B cell (primary cell): ENCODE results near the gene CD274. TPM values are rescaled to one million over a fixed set of nuclear protein-coding genes. Genes with fewer than 3 reads are reported as not detected.

Source experiments
- ATAC-seq: fragments of 200-7000 bp; cut with Tn5 transposase; one replicate; pipeline ENCODE4 v1.10.0; 2021; ENCODE audit warnings: low read depth, mild to moderate bottlenecking, moderate number of reproducible peaks, moderate library complexity
- CTCF ChIA-PET: fragments of 350-600 bp; sonication (Branson Sonifier 250); formaldehyde crosslinking; loops from one replicate; lab custom pipeline; 2021; ENCODE audit warnings: antibody characterized with exemption, inconsistent platforms; lab: Charles Lee
- POLR2A ChIA-PET: fragments of 350-600 bp; sonication (Branson Sonifier 250); formaldehyde crosslinking; loops from one replicate; lab custom pipeline; 2021; ENCODE audit warnings: antibody characterized with exemption; lab: Charles Lee
- DNase-seq: peaks from one replicate; pipeline ENCODE4 v3.0.0; 2013
- H2AFZ ChIP-seq: 2 replicates; pipeline ENCODE4 v1.6.1; 2012; ENCODE audit warnings: mild to moderate bottlenecking, low read depth, low read length; ENCODE audit not compliant: insufficient read depth, poor library complexity, severe bottlenecking
- H3K27ac ChIP-seq, 2 donors: 1 replicate in 1 of 2; 2 replicates in 1 of 2; pipeline ENCODE4 v1.5.1; 2012 to 2013; ENCODE audit warnings: low read length in 2 of 2, mild to moderate bottlenecking in 2 of 2, moderate library complexity in 1 of 2
- H3K27me3 ChIP-seq, 4 experiments: fragments of 200-600 bp in 1 of 4; sonication (generic) in 1 of 4; replicated peaks in 1 of 4; 1 replicate in 2 of 4; 2 replicates in 2 of 4; pipeline versions ENCODE4 v1.6.1 to v1.7.0; 2013 to 2016; ENCODE audit warnings: low read length in 3 of 4, mild to moderate bottlenecking in 2 of 4, mixed read lengths in 1 of 4, moderate library complexity in 1 of 4; ENCODE audit not compliant: insufficient read depth in 4 of 4, control insufficient read depth in 3 of 4; ENCODE audit errors: control extremely low read depth in 1 of 4
- H3K36me3 ChIP-seq, 2 experiments: replicated peaks in 1 of 2; 1 replicate in 1 of 2; 2 replicates in 1 of 2; pipeline versions ENCODE4 v1.6.1 to v1.7.1; 2013; ENCODE audit warnings: low read length in 1 of 2; ENCODE audit not compliant: insufficient read depth in 2 of 2, control insufficient read depth in 1 of 2; ENCODE audit errors: control extremely low read depth in 1 of 2, extremely low read depth in 1 of 2
- H3K4me1 ChIP-seq, 2 donors: fragments of 200-600 bp in 1 of 2; sonication (generic) in 1 of 2; 1 replicate in 1 of 2; 2 replicates in 1 of 2; pipeline versions ENCODE4 v1.5.1 to v1.6.1; 2013 to 2017; ENCODE audit warnings: low read length in 2 of 2; ENCODE audit not compliant: control insufficient read depth in 2 of 2, insufficient read depth in 2 of 2
- H3K4me2 ChIP-seq: replicated peaks from 2 replicates; pipeline ENCODE3; 2012; ENCODE audit warnings: mild to moderate bottlenecking, low read depth, low read length; ENCODE audit not compliant: poor library complexity, severe bottlenecking
- H3K4me3 ChIP-seq, 5 experiments: fragments of 200-600 bp in 1 of 5; sonication (generic) in 1 of 5; 1 replicate in 3 of 5; 2 replicates in 2 of 5; pipeline versions ENCODE4 v1.5.1 to v1.7.0; 2011 to 2016; ENCODE audit warnings: low read length in 4 of 5, mild to moderate bottlenecking in 4 of 5, low read depth in 2 of 5, control low read depth in 1 of 5, moderate library complexity in 1 of 5; ENCODE audit not compliant: insufficient read depth in 1 of 5; ENCODE audit errors: control extremely low read depth in 1 of 5, extremely low read depth in 1 of 5
- H3K79me2 ChIP-seq: fragments of 200-600 bp; sonication (generic); one replicate; pipeline ENCODE4 v1.6.0; 2016; ENCODE audit warnings: low read length; ENCODE audit not compliant: control insufficient read depth, insufficient read depth
- H3K9ac ChIP-seq: fragments of 200-600 bp; sonication (generic); 2 replicates; pipeline ENCODE4 v1.6.1; 2017; ENCODE audit warnings: mild to moderate bottlenecking, low read length, moderate library complexity
- H3K9me3 ChIP-seq, 3 donors: one replicate each; pipeline versions ENCODE4 v1.6.1 to v1.7.1; 2013; ENCODE audit warnings: low read length in 2 of 3; ENCODE audit not compliant: control insufficient read depth in 2 of 3, insufficient read depth in 1 of 3; ENCODE audit errors: control extremely low read depth in 1 of 3
- H4K20me1 ChIP-seq: 2 replicates; pipeline ENCODE4 v1.6.0; 2012; ENCODE audit warnings: mild to moderate bottlenecking, low read length; ENCODE audit not compliant: insufficient read depth, control insufficient read depth, poor library complexity, severe bottlenecking
- H3K27ac Mint-ChIP-seq: one replicate; pipeline ENCODE4 v1.8.0; 2021; ENCODE audit warnings: mixed read lengths
- H3K27me3 Mint-ChIP-seq: one replicate; pipeline ENCODE4 v1.8.0; 2021; ENCODE audit warnings: mixed read lengths
- H3K4me1 Mint-ChIP-seq: one replicate; pipeline ENCODE4 v1.8.0; 2021; ENCODE audit warnings: mixed read lengths
- H3K4me3 Mint-ChIP-seq: one replicate; pipeline ENCODE4 v1.8.0; 2021; ENCODE audit warnings: mixed read lengths
- H3K9me3 Mint-ChIP-seq: one replicate; pipeline ENCODE4 v1.8.0; 2022; ENCODE audit warnings: mixed read lengths; ENCODE audit not compliant: insufficient read depth
- EZH2 ChIP-seq: IDR thresholded peaks from 2 replicates; pipeline ENCODE4 v1.6.1; 2012; ENCODE audit warnings: borderline replicate concordance, low read depth, mild to moderate bottlenecking, moderate library complexity, low read length; ENCODE audit not compliant: insufficient read depth, poor library complexity, severe bottlenecking
- WGBS: methylation state at CpG from one replicate; pipeline ENCODE4 v1.1.5; 2013; ENCODE audit warnings: missing lambda C conversion rate; ENCODE audit not compliant: insufficient coverage; 5-methylcytosine and 5-hydroxymethylcytosine counted together
- intact Hi-C: fragments of 100-400 bp; cut with micrococcal nuclease; formaldehyde crosslinking; loops from one replicate; pipeline ENCODE4 v1.10.0; 2022
- polyA plus RNA-seq: library from polyadenylated mRNA; depleted of rRNA; stranded (reverse); fragments of >200 nt; gene quantifications from 2 replicates; pipeline ENCODE4 v1.2.3, GENCODE V29; 2012
- total RNA-seq, 2 donors: library from RNA; stranded (reverse); fragments of 120-200 nt in 1 of 2; gene quantifications; 1 replicate in 1 of 2; 2 replicates in 1 of 2; pipeline versions ENCODE4 v1.2.3 to v1.2.4, GENCODE V29; 2013 to 2022
- TF ChIP-seq, protein P1 (sequence below): fragments of 200-600 bp; IDR thresholded peaks from one replicate; pipeline ENCODE4 v1.8.0; 2022; ENCODE audit warnings: antibody characterized with exemption, mild to moderate bottlenecking

The CD274 gene
- total and polyA plus RNA-seq, 2 donors (not counting 1 experiment from before 2014, with no cell fraction given) = 1.4 to 7.0 TPM

DNA sequence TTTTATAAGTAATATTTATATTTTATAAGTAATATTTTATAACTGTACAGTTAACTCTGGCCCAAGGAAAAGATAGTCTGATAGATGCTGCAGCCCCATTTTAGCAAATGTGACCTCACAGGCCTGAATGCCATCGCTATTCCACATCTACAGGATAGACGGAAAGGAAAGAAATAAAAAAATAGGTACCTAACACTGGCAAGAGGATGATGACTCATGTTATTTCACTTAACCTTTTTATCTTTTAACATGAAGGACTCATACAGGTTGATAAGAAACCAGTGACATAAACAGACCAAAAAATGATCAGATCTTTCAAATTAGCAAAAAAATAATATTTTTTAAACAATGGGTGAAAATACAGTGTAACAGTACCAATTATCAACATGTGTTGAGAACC is 2.7 kb downstream of the CD274 start:
- H3K4me3 Mint-ChIP-seq = no peak overlapping the region

DNA sequence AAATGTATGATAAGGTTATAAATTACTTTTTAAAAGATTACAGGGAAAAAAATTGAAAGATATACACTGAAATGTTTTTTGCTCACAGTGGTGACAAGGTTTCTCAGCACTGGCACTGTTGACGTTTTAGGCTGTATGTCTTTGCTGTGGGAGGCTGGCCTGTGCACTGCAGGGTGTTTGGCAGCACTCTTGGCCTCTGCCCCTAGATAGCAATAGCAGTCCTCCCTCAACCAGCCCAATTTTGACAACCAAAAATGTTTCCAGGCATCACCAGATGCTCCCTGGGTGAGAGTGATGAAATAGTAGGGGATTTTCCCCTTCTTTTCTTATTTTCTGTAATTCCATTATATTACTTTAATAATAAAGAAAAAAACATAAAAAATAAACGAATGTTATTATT is 3.3 kb downstream of the CD274 start:
- Histone ChIP-seq H2AFZ (no peak overlapping the region), H4K20me1 (no peaks in the 10 kb centered on the region), H3K36me3 (no peaks in the 10 kb centered on the region), H3K79me2 (no peaks in the 10 kb centered on the region), H3K27me3 (no peaks in the 10 kb centered on the region), H3K9ac (no peak overlapping the region), H3K9me3 (no peaks in the 10 kb centered on the region), H3K4me1 (peaks cover 21 to 27% of the 10 kb centered on the region in 2 donors), H3K4me2 (no peak overlapping the region), H3K4me3 (no peak overlapping the region), H3K27ac (no peak overlapping the region)
- ATAC-seq = no peak
- ChIA-PET CTCF (interaction anchor here (0.5 kb wide), 1 partner anchor 43 kb away, joined by 3 read pairs; no protein-coding TSS in a partner anchor), POLR2A (no interaction called here)
- Mint-ChIP-seq H3K9me3 (no peaks in the 10 kb centered on the region), H3K4me3 (no peak overlapping the region), H3K27me3 (no peaks in the 10 kb centered on the region), H3K4me1 (peaks cover 42% of the 10 kb centered on the region), H3K27ac (no peak overlapping the region)
- 100% methylated on average over 1 of the region's 2 CpGs for WGBS
- no peak for TF ChIP-seq EZH2
- TF ChIP-seq, protein P1, sequence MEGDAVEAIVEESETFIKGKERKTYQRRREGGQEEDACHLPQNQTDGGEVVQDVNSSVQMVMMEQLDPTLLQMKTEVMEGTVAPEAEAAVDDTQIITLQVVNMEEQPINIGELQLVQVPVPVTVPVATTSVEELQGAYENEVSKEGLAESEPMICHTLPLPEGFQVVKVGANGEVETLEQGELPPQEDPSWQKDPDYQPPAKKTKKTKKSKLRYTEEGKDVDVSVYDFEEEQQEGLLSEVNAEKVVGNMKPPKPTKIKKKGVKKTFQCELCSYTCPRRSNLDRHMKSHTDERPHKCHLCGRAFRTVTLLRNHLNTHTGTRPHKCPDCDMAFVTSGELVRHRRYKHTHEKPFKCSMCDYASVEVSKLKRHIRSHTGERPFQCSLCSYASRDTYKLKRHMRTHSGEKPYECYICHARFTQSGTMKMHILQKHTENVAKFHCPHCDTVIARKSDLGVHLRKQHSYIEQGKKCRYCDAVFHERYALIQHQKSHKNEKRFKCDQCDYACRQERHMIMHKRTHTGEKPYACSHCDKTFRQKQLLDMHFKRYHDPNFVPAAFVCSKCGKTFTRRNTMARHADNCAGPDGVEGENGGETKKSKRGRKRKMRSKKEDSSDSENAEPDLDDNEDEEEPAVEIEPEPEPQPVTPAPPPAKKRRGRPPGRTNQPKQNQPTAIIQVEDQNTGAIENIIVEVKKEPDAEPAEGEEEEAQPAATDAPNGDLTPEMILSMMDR = no peak
- intact Hi-C loops = loop anchor here (5.0 kb wide), 1 partner anchor 59 kb away; the partner anchor contains the start of gene PDCD1LG2
- no peak for DNase-seq

More for the DNA sequence above, 2.7 kb downstream of the CD274 start:
- H3K27ac ChIP-seq = no peak overlapping the region
- ChIA-PET POLR2A (no interaction called here), CTCF (interaction anchor here (0.5 kb wide), 1 partner anchor 42 kb away, joined by 3 read pairs; no protein-coding TSS in a partner anchor)
- Mint-ChIP-seq H3K27me3 (no peaks in the 10 kb centered on the region), H3K27ac (peak overlapping the region; percentile 63), H3K4me1 (peaks cover 42% of the 10 kb centered on the region), H3K9me3 (no peaks in the 10 kb centered on the region)
- H3K27me3 ChIP-seq = no peaks in the 10 kb centered on the region
- H3K4me2 ChIP-seq = no peak overlapping the region
- no peaks in the 10 kb centered on the region for H3K79me2 ChIP-seq
- no peaks in the 10 kb centered on the region for H4K20me1 ChIP-seq
- H3K4me3 ChIP-seq = no peak overlapping the region
- intact Hi-C loops = loop anchor here (5.0 kb wide), 1 partner anchor 59 kb away; the partner anchor contains the start of gene PDCD1LG2
- H2AFZ ChIP-seq = no peak overlapping the region
- TF ChIP-seq, protein P1 = no peak
- no peak for TF ChIP-seq EZH2
- no peak overlapping the region for H3K9ac ChIP-seq
- DNase-seq (no peak), ATAC-seq (no peak)
- WGBS = no CpG with 5 or more reads among the region's 2 CpGs
- no peaks in the 10 kb centered on the region for H3K9me3 ChIP-seq
- H3K4me1 ChIP-seq = peaks cover 21 to 27% of the 10 kb centered on the region in 2 donors
- no peaks in the 10 kb centered on the region for H3K36me3 ChIP-seq
